Measurements from ENCODE around the gene VOPP1.
"Not testable (repeated sequence)": the region's sequence is repeated elsewhere in the genome, so short reads cannot be mapped to it uniquely, and the experiment has no call there.

The VOPP1 gene

GRCh38 chr7:55483046-55483445 lies 89.3 kb downstream of the VOPP1 start:
- peaks cover 59 to 74% of the 10 kb centered on the region in 2 donors for H3K36me3 Mint-ChIP-seq
- peak overlapping the region; percentile 81 for H3K27ac Mint-ChIP-seq
- peaks cover 22 to 42% of the 10 kb centered on the region in 2 donors for H3K4me1 Mint-ChIP-seq
- H3K27me3 Mint-ChIP-seq = no peaks in the 10 kb centered on the region
- no peak overlapping the region for H3K4me3 Mint-ChIP-seq
- no peak for DNase-seq
- no peak for ATAC-seq (replicated peaks)
- no peaks in the 10 kb centered on the region for H3K9me3 Mint-ChIP-seq

GRCh38 chr7:55481155-55481554 lies 91.1 kb downstream of the VOPP1 start:
- no peaks in the 10 kb centered on the region for H3K9me3 Mint-ChIP-seq
- peaks cover 58 to 74% of the 10 kb centered on the region in 2 donors for H3K36me3 Mint-ChIP-seq
- H3K4me1 Mint-ChIP-seq = peaks cover 24 to 45% of the 10 kb centered on the region in 2 donors
- no peak for DNase-seq
- H3K4me3 Mint-ChIP-seq = no peak overlapping the region
- ATAC-seq (replicated peaks) = no peak
- no peaks in the 10 kb centered on the region for H3K27me3 Mint-ChIP-seq
- H3K27ac Mint-ChIP-seq = peak overlapping the region; percentile 89

GRCh38 chr7:55478700-55479099 lies 93.6 kb downstream of the VOPP1 start:
- H3K36me3 Mint-ChIP-seq = peaks cover 56 to 74% of the 10 kb centered on the region in 2 donors
- no peak overlapping the region for H3K27ac Mint-ChIP-seq

GRCh38 chr7:55477781-55478374 lies 94.4 kb downstream of the VOPP1 start:
- H3K27me3 Mint-ChIP-seq = no peaks in the 10 kb centered on the region
- H3K4me3 Mint-ChIP-seq = no peak overlapping the region
- H3K4me1 Mint-ChIP-seq = peaks cover 21 to 42% of the 10 kb centered on the region in 2 donors
- ATAC-seq (replicated peaks) (no peak), DNase-seq (no peak)
- peak overlapping the region; percentile 7 for H3K27ac Mint-ChIP-seq
- no peaks in the 10 kb centered on the region for H3K9me3 Mint-ChIP-seq
- H3K36me3 Mint-ChIP-seq = peaks cover 52 to 70% of the 10 kb centered on the region in 2 donors

More at GRCh38 chr7:55478700-55479099, 93.6 kb downstream of the VOPP1 start:
- ATAC-seq (replicated peaks) (no peak), DNase-seq (no peak)
- no peaks in the 10 kb centered on the region for H3K9me3 Mint-ChIP-seq
- no peaks in the 10 kb centered on the region for H3K27me3 Mint-ChIP-seq
- H3K4me3 Mint-ChIP-seq = no peak overlapping the region
- peaks cover 24 to 48% of the 10 kb centered on the region in 2 donors for H3K4me1 Mint-ChIP-seq

- no peak overlapping the region for H3K4me3 Mint-ChIP-seq
- H3K4me1 Mint-ChIP-seq = peaks cover 21 to 42% of the 10 kb centered on the region in 2 donors
- ATAC-seq (replicated peaks) = no peak
- no peaks in the 10 kb centered on the region for H3K9me3 Mint-ChIP-seq
- no peak for DNase-seq
- no peaks in the 10 kb centered on the region for H3K27me3 Mint-ChIP-seq
- H3K27ac Mint-ChIP-seq = peak overlapping the region; percentile 39
- peaks cover 50 to 65% of the 10 kb centered on the region in 2 donors for H3K36me3 Mint-ChIP-seq
These were observed 95.2 kb downstream of the VOPP1 start for GRCh38 chr7:55476852-55477780.

- Mint-ChIP-seq H3K9me3 (no peaks in the 10 kb centered on the region), H3K4me3 (no peak overlapping the region), H3K27ac (peak overlapping the region; percentile 39), H3K4me1 (peaks cover 25 to 39% of the 10 kb centered on the region in 2 donors), H3K36me3 (peaks cover 49 to 67% of the 10 kb centered on the region in 2 donors), H3K27me3 (no peaks in the 10 kb centered on the region)
- DNase-seq (no peak), ATAC-seq (replicated peaks) (no peak)
These were observed 96.2 kb downstream of the VOPP1 start for GRCh38 chr7:55475855-55476803.

GRCh38 chr7:55474944-55475854 lies 97.1 kb downstream of the VOPP1 start:
- DNase-seq = no peak
- Mint-ChIP-seq H3K4me3 (no peak overlapping the region), H3K36me3 (peaks cover 45 to 63% of the 10 kb centered on the region in 2 donors), H3K27me3 (no peaks in the 10 kb centered on the region), H3K9me3 (no peaks in the 10 kb centered on the region), H3K4me1 (peaks cover 22 to 37% of the 10 kb centered on the region in 2 donors), H3K27ac (peak overlapping the region; percentile 89)
- no peak for ATAC-seq (replicated peaks)

GRCh38 chr7:55473932-55474331 lies 98.4 kb downstream of the VOPP1 start:
- Mint-ChIP-seq H3K9me3 (no peaks in the 10 kb centered on the region), H3K4me1 (peaks cover 23 to 38% of the 10 kb centered on the region in 2 donors), H3K36me3 (peaks cover 46 to 64% of the 10 kb centered on the region in 2 donors), H3K27ac (peak overlapping the region; percentile 89), H3K27me3 (no peaks in the 10 kb centered on the region), H3K4me3 (no peak overlapping the region)
- ATAC-seq (replicated peaks) (no peak), DNase-seq (no peak)

GRCh38 chr7:55472928-55473725 lies 99.2 kb downstream of the VOPP1 start:
- no peak overlapping the region for H3K4me3 Mint-ChIP-seq
- peaks cover 46 to 64% of the 10 kb centered on the region in 2 donors for H3K36me3 Mint-ChIP-seq
- DNase-seq = no peak
- peaks cover 23 to 38% of the 10 kb centered on the region in 2 donors for H3K4me1 Mint-ChIP-seq
- no peaks in the 10 kb centered on the region for H3K9me3 Mint-ChIP-seq
- H3K27me3 Mint-ChIP-seq = no peaks in the 10 kb centered on the region
- ATAC-seq (replicated peaks) = no peak
- no peak overlapping the region for H3K27ac Mint-ChIP-seq

GRCh38 chr7:55472406-55472805 lies 99.9 kb downstream of the VOPP1 start:
- DNase-seq; ATAC-seq (replicated peaks); H3K27me3 Mint-ChIP-seq; H3K9me3 Mint-ChIP-seq; H3K27ac Mint-ChIP-seq; H3K4me3 Mint-ChIP-seq: not testable (repeated sequence)
- peaks cover 21 to 40% of the 10 kb centered on the region in 2 donors for H3K4me1 Mint-ChIP-seq
- peaks cover 47 to 63% of the 10 kb centered on the region in 2 donors for H3K36me3 Mint-ChIP-seq

- H3K9me3 Mint-ChIP-seq; H3K27ac Mint-ChIP-seq; DNase-seq; ATAC-seq (replicated peaks); H3K27me3 Mint-ChIP-seq; H3K4me3 Mint-ChIP-seq: not testable (repeated sequence)
- Mint-ChIP-seq H3K36me3 (peaks cover 46 to 61% of the 10 kb centered on the region in 2 donors), H3K4me1 (peaks cover 17 to 36% of the 10 kb centered on the region in 2 donors)
These were observed 100.7 kb downstream of the VOPP1 start for GRCh38 chr7:55471594-55471993.

GRCh38 chr7:55470261-55470660 lies 102.0 kb downstream of the VOPP1 start:
- ATAC-seq (replicated peaks) (no peak), DNase-seq (no peak)
- Mint-ChIP-seq H3K9me3 (no peaks in the 10 kb centered on the region), H3K4me3 (no peak overlapping the region), H3K27me3 (no peaks in the 10 kb centered on the region), H3K27ac (peak overlapping the region; percentile 56), H3K4me1 (peaks cover 14 to 28% of the 10 kb centered on the region in 2 donors), H3K36me3 (peaks cover 48 to 63% of the 10 kb centered on the region in 2 donors)
